ENCODE data around the gene KRTAP5-11.
"Not testable (repeated sequence)": the region's sequence is repeated elsewhere in the genome, so short reads cannot be mapped to it uniquely, and the experiment has no call there.

Gene KRTAP5-11

GRCh38 chr11:71554996-71555395 lies 27.7 kb downstream of the KRTAP5-11 start:
- DNase-seq = no peak

GRCh38 chr11:71551711-71552110 lies 31.0 kb downstream of the KRTAP5-11 start:
- DNase-seq = no peak

GRCh38 chr11:71548716-71549151 lies 33.9 kb downstream of the KRTAP5-11 start:
- no peak for DNase-seq

- no peak for DNase-seq
These were observed 34.6 kb downstream of the KRTAP5-11 start, which contains the start of gene KRTAP5-9 for GRCh38 chr11:71548120-71548519. Gene KRTAP5-9 (plus strand): TSS chr11:71548420. CDS start chr11:71548658, 238 bp downstream.

- DNase-seq = no peak
These were observed 37.2 kb downstream of the KRTAP5-11 start for GRCh38 chr11:71545405-71545966.

GRCh38 chr11:71544525-71545214 lies 38.0 kb downstream of the KRTAP5-11 start:
- no peak for DNase-seq

GRCh38 chr11:71543866-71544265 lies 38.8 kb downstream of the KRTAP5-11 start:
- no peak for DNase-seq

GRCh38 chr11:71542879-71543777 lies 39.5 kb downstream of the KRTAP5-11 start:
- DNase-seq = no peak

GRCh38 chr11:71542382-71542781 lies 40.3 kb downstream of the KRTAP5-11 start:
- DNase-seq = no peak

- DNase-seq = not testable (repeated sequence)
These were observed 42.0 kb downstream of the KRTAP5-11 start for GRCh38 chr11:71540521-71541304.

GRCh38 chr11:71539971-71540370 lies 42.7 kb downstream of the KRTAP5-11 start:
- DNase-seq = not testable (repeated sequence)

- DNase-seq = no peak
These were observed 43.7 kb downstream of the KRTAP5-11 start for GRCh38 chr11:71539017-71539416.

- no peak for DNase-seq
These were observed 44.0 kb downstream of the KRTAP5-11 start for GRCh38 chr11:71538666-71538990.

- not testable (repeated sequence) for DNase-seq
These were observed 44.6 kb downstream of the KRTAP5-11 start, which contains the start of gene KRTAP5-8 for GRCh38 chr11:71537977-71538665. Gene KRTAP5-8 (plus strand): TSS chr11:71538025. CDS start chr11:71538056, 31 bp downstream.

- DNase-seq = no peak
These were observed 45.1 kb downstream of the KRTAP5-11 start for GRCh38 chr11:71537537-71537936.

- DNase-seq = no peak
These were observed 46.9 kb downstream of the KRTAP5-11 start for GRCh38 chr11:71535825-71536224.

GRCh38 chr11:71534711-71535608 lies 47.7 kb downstream of the KRTAP5-11 start:
- not testable (repeated sequence) for DNase-seq

- no peak for DNase-seq
These were observed 50.6 kb downstream of the KRTAP5-11 start for GRCh38 chr11:71532036-71532610.
